DOHH2 (cell line): ENCODE results near the gene SH3GL1.

ENCODE experiments used
- EZH2phosphoT487 ChIP-seq: fragments of 200-600 bp; sonication (generic); IDR thresholded peaks from 2 replicates; pipeline ENCODE4 v1.6.1; 2017; ENCODE audit warnings: borderline replicate concordance, mild to moderate bottlenecking, antibody characterized with exemption, low read length, moderate library complexity, mixed read lengths
- TF ChIP-seq, protein P1 (sequence below): fragments of 200-600 bp; sonication (generic); IDR thresholded peaks from one replicate; pipeline ENCODE4 v1.5.1; 2014; ENCODE audit warnings: antibody characterized with exemption, mild to moderate bottlenecking, low read depth, low read length; ENCODE audit not compliant: poor library complexity, severe bottlenecking

DNA sequence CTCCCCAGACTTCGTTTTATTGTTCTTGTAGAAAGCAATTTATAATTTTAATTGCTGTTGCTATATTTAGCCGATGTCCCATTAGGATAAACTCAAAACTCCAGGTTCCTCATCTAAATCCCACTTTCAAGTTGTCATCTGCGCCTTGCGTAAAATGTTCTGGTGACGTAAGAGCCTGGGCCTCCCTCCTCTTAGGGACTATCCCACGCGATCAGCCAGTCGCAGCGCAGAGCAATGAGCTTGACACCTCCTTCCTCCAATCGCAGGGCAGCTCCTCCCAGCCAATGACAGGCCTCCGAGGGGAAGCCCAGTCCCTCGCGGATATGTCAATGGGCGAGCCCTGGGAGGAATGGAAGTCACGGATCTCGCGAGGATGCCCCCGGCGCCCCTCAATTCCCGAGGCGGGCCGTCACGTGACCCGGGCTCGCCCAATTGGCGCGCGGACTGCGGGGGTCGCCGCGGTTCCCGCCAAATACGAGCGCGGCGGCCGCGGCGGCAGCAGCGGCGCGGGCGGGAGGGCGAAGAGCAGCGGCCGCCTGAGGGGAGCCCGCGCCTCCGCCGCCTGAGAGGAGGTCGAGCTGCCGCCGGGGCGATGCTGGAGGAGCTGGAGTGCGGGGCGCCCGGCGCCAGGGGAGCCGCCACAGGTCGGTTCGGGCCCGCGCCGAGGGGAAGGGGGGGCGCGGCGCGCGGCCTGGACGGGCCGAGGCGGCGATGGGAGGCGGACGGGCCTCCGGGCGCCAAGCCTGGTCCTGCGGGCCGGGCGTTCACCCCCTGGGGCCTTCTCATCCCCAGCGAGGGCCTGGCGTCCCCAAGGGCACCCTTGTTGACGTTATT is 2.0 kb upstream of the SH3GL1 start, which contains the start of gene CHAF1A:
- TF ChIP-seq, protein P1, sequence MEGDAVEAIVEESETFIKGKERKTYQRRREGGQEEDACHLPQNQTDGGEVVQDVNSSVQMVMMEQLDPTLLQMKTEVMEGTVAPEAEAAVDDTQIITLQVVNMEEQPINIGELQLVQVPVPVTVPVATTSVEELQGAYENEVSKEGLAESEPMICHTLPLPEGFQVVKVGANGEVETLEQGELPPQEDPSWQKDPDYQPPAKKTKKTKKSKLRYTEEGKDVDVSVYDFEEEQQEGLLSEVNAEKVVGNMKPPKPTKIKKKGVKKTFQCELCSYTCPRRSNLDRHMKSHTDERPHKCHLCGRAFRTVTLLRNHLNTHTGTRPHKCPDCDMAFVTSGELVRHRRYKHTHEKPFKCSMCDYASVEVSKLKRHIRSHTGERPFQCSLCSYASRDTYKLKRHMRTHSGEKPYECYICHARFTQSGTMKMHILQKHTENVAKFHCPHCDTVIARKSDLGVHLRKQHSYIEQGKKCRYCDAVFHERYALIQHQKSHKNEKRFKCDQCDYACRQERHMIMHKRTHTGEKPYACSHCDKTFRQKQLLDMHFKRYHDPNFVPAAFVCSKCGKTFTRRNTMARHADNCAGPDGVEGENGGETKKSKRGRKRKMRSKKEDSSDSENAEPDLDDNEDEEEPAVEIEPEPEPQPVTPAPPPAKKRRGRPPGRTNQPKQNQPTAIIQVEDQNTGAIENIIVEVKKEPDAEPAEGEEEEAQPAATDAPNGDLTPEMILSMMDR = no peak
- no peak for TF ChIP-seq EZH2phosphoT487
